Measurements from ENCODE around the gene PCGF2. TPM values are rescaled to one million over a fixed set of nuclear protein-coding genes. Genes with fewer than 3 reads are reported as not detected.

PCGF2 gene
- total and polyA plus RNA-seq, 2 of the 8 experiments (the other 6 are each of a cell fraction or from before 2014, with no cell fraction given) = 42.1 to 93.3 TPM

DNA sequence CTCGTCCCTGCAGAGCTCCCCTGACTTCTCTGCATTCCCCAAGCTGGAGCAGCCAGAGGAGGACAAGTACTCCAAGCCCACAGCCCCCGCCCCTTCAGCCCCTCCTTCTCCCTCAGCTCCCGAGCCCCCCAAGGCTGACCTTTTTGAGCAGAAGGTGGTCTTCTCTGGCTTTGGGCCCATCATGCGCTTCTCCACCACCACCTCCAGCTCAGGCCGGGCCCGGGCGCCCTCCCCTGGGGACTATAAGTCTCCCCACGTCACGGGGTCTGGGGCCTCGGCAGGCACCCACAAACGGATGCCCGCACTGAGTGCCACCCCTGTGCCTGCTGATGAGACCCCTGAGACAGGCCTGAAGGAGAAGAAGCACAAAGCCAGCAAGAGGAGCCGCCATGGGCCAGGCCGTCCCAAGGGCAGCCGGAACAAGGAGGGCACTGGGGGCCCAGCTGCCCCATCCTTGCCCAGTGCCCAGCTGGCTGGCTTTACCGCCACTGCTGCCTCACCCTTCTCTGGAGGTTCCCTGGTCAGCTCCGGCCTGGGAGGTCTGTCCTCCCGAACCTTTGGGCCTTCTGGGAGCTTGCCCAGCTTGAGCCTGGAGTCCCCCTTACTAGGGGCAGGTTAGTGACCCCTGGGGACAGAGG, 31.6 kb downstream of the PCGF2 start:
- DNase-seq (ENCODE audit: low read depth in 1 of 2, low spot score in 2 of 2) = no peak
- Histone ChIP-seq H2BK5ac (ENCODE audit: low read depth, low read length) (no peak overlapping the region), H2BK20ac (ENCODE audit: low read length) (0 out of 2 replicates have a peak overlapping the region, but pooled peaks have one; percentile 48), H3K4me3 (ENCODE audit: extremely low read depth in 1 of 4, insufficient read depth in 2 of 4, low read depth in 3 of 4, low read length in 4 of 4) (peak overlapping the region in 1 of 4 experiments; percentile 33; a peak in 1 of 8 replicates), H3K79me1 (ENCODE audit: low read depth, low read length) (no peaks in the 10 kb centered on the region), H4K20me1 (replicated peaks in 1 of 2; ENCODE audit: control insufficient read depth in 1 of 2, insufficient read depth in 2 of 2, low read length in 2 of 2) (no peaks in the 10 kb centered on the region), H2AFZ (ENCODE audit: low read length) (no peak overlapping the region), H2BK15ac (ENCODE audit: low read length) (peak overlapping the region; percentile 81; the same call in 1 of the 2 replicates), H4K91ac (replicated peaks; ENCODE audit: insufficient read length, low read length) (peak overlapping the region; percentile 89), H4K5ac (ENCODE audit: insufficient read length, low read depth, low read length) (no peak overlapping the region), H3K9me3 (ENCODE audit: insufficient read depth in 2 of 2, low read depth in 1 of 2, low read length in 1 of 2) (no peaks in the 10 kb centered on the region), H3K4me1 (replicated peaks in 1 of 4; ENCODE audit: control insufficient read depth in 3 of 4, insufficient read depth in 4 of 4, low read length in 3 of 4) (peaks cover 14 to 43% (median 29%) of the 10 kb centered on the region in 4 experiments), H2BK120ac (replicated peaks; ENCODE audit: low read depth, low read length) (no peak overlapping the region), H3K18ac (ENCODE audit: extremely low read depth, low read length) (no peak overlapping the region; the same call in 1 of the 2 replicates), H3K36me3 (ENCODE audit: control insufficient read depth in 2 of 4, insufficient read depth in 4 of 4, low read length in 3 of 4) (no peaks in the 10 kb centered on the region), H3K27ac (ENCODE audit: low read depth, low read length) (no peak overlapping the region), H3K27me3 (replicated peaks in 1 of 4; ENCODE audit: control insufficient read depth in 3 of 4, extremely low read depth in 1 of 4, insufficient read depth in 3 of 4, low read length in 3 of 4) (peaks cover 0 to 14% (median 8%) of the 10 kb centered on the region in 4 experiments; a peak in 6 of 7 replicates), H3K14ac (ENCODE audit: insufficient read length) (no peak overlapping the region), H2AK5ac (ENCODE audit: low read depth, low read length) (no peak overlapping the region), H3K23ac (ENCODE audit: insufficient read length) (no peak overlapping the region), H3K4me2 (ENCODE audit: insufficient read depth in 1 of 2, low read depth in 2 of 2, low read length in 2 of 2) (peak overlapping the region in 1 of 2 experiments; percentile 61; a peak in 2 of 4 replicates), H4K8ac (ENCODE audit: extremely low read depth, insufficient read depth, low read length) (no peak overlapping the region), H2BK12ac (ENCODE audit: low read depth, low read length) (peak overlapping the region; percentile 39; the same call in 1 of the 2 replicates), H3K56ac (replicated peaks; ENCODE audit: insufficient read length, low read depth, low read length) (no peak overlapping the region), H3K9ac (replicated peaks in 1 of 4; ENCODE audit: extremely low read depth in 1 of 4, low read depth in 3 of 4, low read length in 3 of 4) (no peak overlapping the region), H3K23me2 (ENCODE audit: low read depth, low read length) (peaks cover 2% of the 10 kb centered on the region; the same call in 1 of the 2 replicates), H3K79me2 (ENCODE audit: control insufficient read depth in 1 of 2, insufficient read depth in 2 of 2, low read length in 2 of 2) (no peaks in the 10 kb centered on the region), H3K4ac (replicated peaks; ENCODE audit: insufficient read length, low read depth, low read length) (no peak overlapping the region)
- ChIA-PET CTCF (ENCODE audit: partially characterized antibody) (interaction anchor here (0.6 to 7.9 kb wide), 12 partner anchors 9 to 1028 kb away, joined by 3 to 49 read pairs (median 4); partner anchors contain the start of gene EPOP), POLR2A (ENCODE audit: partially characterized antibody) (interaction anchor here (0.8 to 3.9 kb wide), 8 partner anchors 8 to 153 kb away, joined by 3 to 38 read pairs (median 4); partner anchors contain the start of genes CISD3, MLLT6 and RPL23)
- FAIRE-seq = no peak
- 88% methylated on average over 15 of the region's 18 CpGs; no CpG with 5 or more reads in 1 of the 2 experiments for WGBS, 2 experiments (ENCODE audit: extremely low coverage in 1 of 2, insufficient coverage in 1 of 2, insufficient read length in 1 of 2, insufficient replicate concordance in 2 of 2, low coverage in 1 of 2, low lambda C conversion rate in 2 of 2, missing lambda C conversion rate in 1 of 2)
- TF ChIP-seq KDM4A (IDR thresholded peaks at IDR 0.05; ENCODE audit: low read depth, low read length, severe bottlenecking) = no peak
- no peak for TF ChIP-seq JUND (IDR thresholded peaks at IDR 0.05; ENCODE audit: low read length)
- no peak for TF ChIP-seq CTBP2 (IDR thresholded peaks at IDR 0.05; ENCODE audit: borderline replicate concordance, insufficient read depth, insufficient read length, low read length)
